GM12878 (cell line): ENCODE measurements around the gene CD55. TPM values are rescaled to one million over a fixed set of nuclear protein-coding genes. Genes with fewer than 3 reads are reported as not detected.

ENCODE experiments used
- BHLHE40 ChIP-seq, 2 experiments: fragments of 450-650 bp in 1 of 2; IDR thresholded peaks; 2 replicates each; pipeline ENCODE4 v1.6.1; 2011 to 2017; ENCODE audit warnings: low read depth in 2 of 2, borderline replicate concordance in 1 of 2, improper control_type of control experiment in 1 of 2, low read length in 1 of 2, mild to moderate bottlenecking in 1 of 2
- DPF2 ChIP-seq: fragments of 450-650 bp; IDR thresholded peaks from 2 replicates; pipeline ENCODE4 v1.6.1; 2017; ENCODE audit warnings: mild to moderate bottlenecking
- ESRRA ChIP-seq: IDR thresholded peaks from 2 replicates; pipeline ENCODE4 v1.6.1; 2012; ENCODE audit warnings: mild to moderate bottlenecking, low read length, improper control_type of control experiment
- FOS ChIP-seq: IDR thresholded peaks from 3 replicates; pipeline ENCODE4 v1.6.1; 2011; ENCODE audit warnings: borderline replicate concordance; ENCODE audit not compliant: insufficient read length; ENCODE audit errors: extremely low read depth
- FOXM1 ChIP-seq: IDR thresholded peaks from 2 replicates; pipeline ENCODE4 v1.6.1; 2012; ENCODE audit warnings: low read depth, mild to moderate bottlenecking, inconsistent platforms, low read length, moderate library complexity
- IKZF1 ChIP-seq: fragments of 450-650 bp; conservative IDR thresholded peaks from 2 replicates; pipeline ENCODE4 v1.6.1; 2017; ENCODE audit warnings: antibody characterized with exemption, mild to moderate bottlenecking
- IRF3 ChIP-seq: fragments of 450-650 bp; IDR thresholded peaks from 2 replicates; pipeline ENCODE4 v1.6.1; 2014; ENCODE audit warnings: mild to moderate bottlenecking
- IRF4 ChIP-seq: IDR thresholded peaks from 2 replicates; pipeline ENCODE4 v1.6.1; 2011; ENCODE audit warnings: low read depth, low read length
- KDM1A ChIP-seq: fragments of 200-600 bp; sonication (generic); IDR thresholded peaks from 2 replicates; pipeline ENCODE4 v1.6.1; 2016; ENCODE audit warnings: borderline replicate concordance
- KLF5 ChIP-seq: fragments of 450-650 bp; IDR thresholded peaks from 2 replicates; pipeline ENCODE4 v1.6.1; 2014; ENCODE audit warnings: mild to moderate bottlenecking; ENCODE audit not compliant: partially characterized antibody
- LARP7 ChIP-seq: fragments of 450-650 bp; IDR thresholded peaks from 2 replicates; pipeline ENCODE4 v1.6.1; 2017; ENCODE audit warnings: mild to moderate bottlenecking
- MXI1 ChIP-seq: fragments of 150-350 bp; IDR thresholded peaks from 2 replicates; pipeline ENCODE4 v1.6.1; 2011; ENCODE audit warnings: low read depth, mild to moderate bottlenecking, inconsistent platforms, low read length, improper control_type of control experiment
- NFYB ChIP-seq: IDR thresholded peaks from 2 replicates; pipeline ENCODE4 v1.6.1; 2011; ENCODE audit warnings: low read depth, mild to moderate bottlenecking, low read length, improper control_type of control experiment, moderate library complexity; ENCODE audit not compliant: insufficient read depth
- SKIL ChIP-seq: fragments of 450-650 bp; IDR thresholded peaks from 2 replicates; pipeline ENCODE4 v1.6.1; 2017; ENCODE audit warnings: mild to moderate bottlenecking, low read depth, inconsistent platforms; ENCODE audit not compliant: poor library complexity, severe bottlenecking
- SMAD1 ChIP-seq: fragments of 450-650 bp; IDR thresholded peaks from 2 replicates; pipeline ENCODE4 v1.6.1; 2018; ENCODE audit warnings: mild to moderate bottlenecking, low read depth; ENCODE audit not compliant: partially characterized antibody
- SMAD5 ChIP-seq: IDR thresholded peaks from 2 replicates; pipeline ENCODE4 v1.6.1; 2016; ENCODE audit warnings: antibody characterized with exemption, low read depth
- YBX1 ChIP-seq: fragments of 450-650 bp; IDR thresholded peaks from 2 replicates; pipeline ENCODE4 v1.6.1; 2016; ENCODE audit warnings: antibody characterized with exemption
- ZBED1 ChIP-seq: IDR thresholded peaks from 2 replicates; pipeline ENCODE4 v1.6.1; 2016; ENCODE audit warnings: borderline replicate concordance
- ZBTB33 ChIP-seq: fragments of 450-650 bp; IDR thresholded peaks from 2 replicates; pipeline ENCODE4 v1.6.1; 2017; ENCODE audit warnings: mild to moderate bottlenecking
- ZNF592 ChIP-seq: fragments of 450-650 bp; IDR thresholded peaks from 2 replicates; pipeline ENCODE4 v1.6.1; 2017; ENCODE audit warnings: mild to moderate bottlenecking, moderate library complexity
- ZSCAN29 ChIP-seq: fragments of 450-650 bp; IDR thresholded peaks from 2 replicates; pipeline ENCODE4 v1.6.1; 2017; ENCODE audit warnings: mild to moderate bottlenecking, moderate library complexity
- polyA plus RNA-seq, 11 experiments: library from polyadenylated mRNA; depleted of rRNA in 4 of 11; unstranded in 6 of 11; stranded (reverse) in 5 of 11; fragments of >200 nt; fragmentation: Nextera tagmentation in 4 of 11; fragmentation: Illumina TruSeq in 1 of 11; extraction: Ambion mirVana in 4 of 11; extraction: Trizol in 1 of 11; gene quantifications; 1 replicate in 1 of 11; 2 replicates in 10 of 11; pipeline versions ENCODE4 v1.2.1 to v1.2.3, GENCODE V29; 2011 to 2016; ENCODE audit warnings: inconsistent platforms in 2 of 11, missing spikeins in 2 of 11, low read depth in 1 of 11
- total RNA-seq, 4 experiments: library from RNA; depleted of rRNA in 3 of 4; stranded (reverse); fragments of >200 nt in 3 of 4; fragmentation: Illumina TruSeq in 1 of 4; extraction: Trizol in 1 of 4; gene quantifications; 2 replicates each; pipeline versions ENCODE4 v1.2.1 to v1.2.3, GENCODE V29; 2013 to 2021

The CD55 gene
- total and polyA plus RNA-seq, 10 of the 15 experiments (the other 5 are each of a cell fraction or from before 2014, with no cell fraction given), result 5.2 to 46.5 (median 15.1) TPM

- TF ChIP-seq ZBTB33 (no peak), KDM1A (no peak), KLF5 (no peak), IKZF1 (peak; percentile 57), IRF3 (no peak), FOXM1 (0 out of 2 replicates have a peak, but pooled peaks have one; percentile 25), FOS (no peak), ZNF592 (0 out of 2 replicates have a peak, but pooled peaks have one; percentile 5), SMAD1 (peak; percentile 88), DPF2 (peak; percentile 75; the same call in 1 of the 2 replicates), LARP7 (no peak), MXI1 (peak; percentile 66), SMAD5 (no peak), ZBED1 (0 out of 2 replicates have a peak, but pooled peaks have one; percentile 50), NFYB (no peak), ZSCAN29 (no peak), IRF4 (peak; percentile 76), ESRRA (no peak), BHLHE40 (IDR thresholded peaks at IDR 0.05; ENCODE audit: borderline replicate concordance in 1 of 2, low read depth in 2 of 2, low read length in 1 of 2) (peak; percentile 20 to 33; a peak in 1 of 4 replicates), YBX1 (peak; percentile 67; the same call in 1 of the 2 replicates), SKIL (peak; percentile 45)
Measured at GRCh38 chr1:207336559-207337467, 15.3 kb downstream of the CD55 start (continued).
